ENCODE results near the gene CEP164. TPM values are rescaled to one million over a fixed set of nuclear protein-coding genes. Genes with fewer than 3 reads are reported as not detected.

CEP164 gene
- 17.2 TPM for total RNA-seq

DNA sequence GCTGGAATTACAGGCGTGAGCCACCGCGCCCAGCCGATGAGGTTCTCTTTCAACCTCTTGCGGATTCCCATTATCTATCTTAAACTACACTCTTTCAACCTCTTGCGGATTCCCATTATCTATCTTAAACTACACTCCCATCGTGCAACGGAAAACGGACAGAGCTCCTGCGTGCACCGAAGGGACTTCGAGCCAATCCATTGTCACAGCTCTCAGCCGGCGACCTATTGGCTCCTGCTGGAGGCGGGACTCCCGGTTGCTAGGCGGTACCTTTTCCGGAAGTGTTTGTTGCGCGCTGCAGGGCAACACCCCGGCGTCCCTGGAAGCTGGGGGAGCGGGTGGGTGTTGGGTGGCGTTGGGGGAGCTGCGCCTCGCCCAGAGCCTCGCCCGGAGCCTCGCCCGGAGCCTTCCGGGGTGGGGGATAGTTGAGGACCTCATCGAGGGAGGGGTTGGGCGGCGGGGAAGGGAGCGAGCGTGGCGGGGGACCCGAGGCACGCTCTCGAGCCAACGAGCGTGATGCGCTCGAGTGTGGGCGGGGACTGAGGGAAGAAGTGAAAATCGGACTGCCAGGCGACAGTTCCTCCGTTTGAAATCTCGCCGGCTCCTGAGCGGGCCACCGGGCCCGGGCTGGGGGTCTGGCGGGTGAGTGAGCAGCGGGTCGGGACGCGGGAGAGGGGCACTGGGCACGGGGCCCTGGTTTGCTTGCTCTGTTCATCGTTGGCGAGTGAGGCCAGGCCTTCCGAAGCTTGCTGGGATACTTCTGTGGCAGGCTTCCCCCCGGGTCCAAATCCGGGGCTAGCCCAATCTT, at the start of gene CEP164:
Gene CEP164, plus strand, starts transcription at position 288 of the 808 bp plus-strand sequence. CDS start 10,733 bp downstream, outside the sequence.
- DNase-seq (ENCODE audit: low read depth in 2 of 3, low spot score in 2 of 3) = peak; percentile 76 to 96 (median 92)

DNA sequence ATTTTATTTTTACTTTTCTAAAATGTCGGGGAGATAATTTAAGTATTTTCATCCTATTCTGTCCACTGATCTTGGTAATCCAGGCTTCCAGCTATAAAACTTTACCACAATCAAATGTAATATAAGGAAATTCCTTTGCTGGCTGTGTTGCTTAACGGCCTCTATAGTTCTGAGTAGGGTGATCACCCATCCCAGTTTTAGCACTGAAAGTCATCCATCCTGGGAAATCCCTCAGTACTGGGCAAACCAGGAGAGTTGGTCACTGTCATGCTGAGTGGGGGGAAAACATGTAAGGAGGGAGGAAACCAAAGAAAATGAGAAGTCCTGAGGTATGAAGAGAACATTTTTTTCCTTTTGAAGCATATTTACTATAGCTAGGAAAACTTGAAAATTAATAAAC, 49.3 kb upstream of the CEP164 start:
- no peak for DNase-seq (ENCODE audit: low read depth in 2 of 3, low spot score in 2 of 3)

DNA sequence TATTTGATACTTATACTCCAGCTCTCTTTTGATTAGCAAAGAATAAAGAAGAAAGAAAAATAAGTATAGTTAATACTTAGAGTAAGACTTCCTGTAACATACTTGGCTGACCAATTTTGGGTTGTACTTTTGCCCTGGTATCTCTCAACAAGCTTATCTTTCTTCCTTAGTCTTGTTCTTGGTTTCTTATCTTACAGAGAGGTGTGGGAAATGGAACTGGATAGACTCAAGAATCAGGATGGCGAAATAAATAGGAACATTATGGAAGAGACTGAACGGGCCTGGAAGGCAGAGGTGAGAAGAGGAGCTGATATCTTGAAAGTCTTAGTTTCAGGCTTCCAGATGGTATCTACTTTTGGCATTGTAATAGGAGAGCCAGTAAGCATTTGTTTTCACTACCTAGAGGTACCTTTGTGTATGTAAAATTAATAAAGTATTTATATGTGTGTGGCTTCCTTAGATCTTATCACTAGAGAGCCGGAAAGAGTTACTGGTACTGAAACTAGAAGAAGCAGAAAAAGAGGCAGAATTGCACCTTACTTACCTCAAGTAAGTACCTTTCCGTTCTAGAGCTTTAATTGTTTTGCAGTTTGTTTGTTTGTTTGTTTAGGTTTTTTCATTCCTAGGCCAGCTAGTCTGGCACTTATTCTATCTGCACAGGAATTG, 47.8 kb upstream of the CEP164 start:
- no peak for DNase-seq (ENCODE audit: low read depth in 2 of 3, low spot score in 2 of 3)

DNA sequence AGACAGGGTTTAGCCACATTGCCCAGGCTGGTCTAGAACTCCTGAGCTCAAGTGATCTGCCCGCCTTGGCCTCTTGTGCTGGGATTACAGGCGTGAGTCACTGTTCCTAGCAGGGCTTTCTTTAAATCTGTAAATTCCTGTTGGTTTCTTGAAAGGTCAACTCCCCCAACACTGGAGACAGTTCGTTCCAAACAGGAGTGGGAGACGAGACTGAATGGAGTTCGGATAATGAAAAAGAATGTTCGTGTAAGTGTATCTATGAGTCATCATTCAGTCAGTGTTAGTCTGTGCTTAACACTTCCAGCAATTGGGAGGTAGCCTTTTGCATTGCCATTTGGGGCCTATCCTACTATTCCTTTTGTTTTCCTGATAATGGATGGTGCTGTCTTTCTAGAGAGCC, 46.5 kb upstream of the CEP164 start:
- no peak for DNase-seq (ENCODE audit: low read depth in 2 of 3, low spot score in 2 of 3)

DNA sequence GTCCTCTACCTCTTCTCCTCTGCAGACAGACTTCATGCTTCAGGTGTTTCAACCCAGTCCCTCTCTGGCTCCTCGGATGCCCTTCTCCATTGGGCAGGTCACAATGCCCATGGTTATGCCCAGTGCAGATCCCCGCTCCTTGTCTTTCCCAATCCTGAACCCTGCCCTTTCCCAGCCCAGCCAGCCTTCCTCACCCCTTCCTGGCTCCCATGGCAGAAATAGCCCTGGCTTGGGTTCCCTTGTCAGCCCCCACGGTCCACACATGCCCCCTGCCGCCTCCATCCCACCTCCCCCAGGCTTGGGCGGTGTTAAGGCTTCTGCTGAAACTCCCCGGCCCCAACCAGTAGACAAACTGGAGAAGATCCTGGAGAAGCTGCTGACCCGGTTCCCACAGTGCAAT, 45.8 kb upstream of the CEP164 start:
- DNase-seq (ENCODE audit: low read depth in 2 of 3, low spot score in 2 of 3) = no peak

DNA sequence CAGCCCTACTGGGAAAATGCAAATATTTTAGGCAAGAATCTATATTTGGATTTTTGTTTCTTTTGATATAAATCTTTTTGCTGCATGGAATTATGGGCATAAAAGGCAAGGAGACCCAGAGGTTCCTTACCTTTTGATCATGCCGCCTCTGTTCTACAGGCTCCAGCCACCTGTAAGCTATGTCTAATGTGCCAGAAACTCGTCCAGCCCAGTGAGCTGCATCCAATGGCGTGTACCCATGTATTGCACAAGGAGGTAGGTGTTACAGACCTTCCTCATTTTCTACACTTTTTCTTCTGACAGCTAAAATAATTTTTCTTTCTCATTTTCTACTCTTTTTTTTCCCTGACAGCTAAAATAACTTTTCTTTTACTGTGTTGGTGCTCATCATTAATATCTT, 44.7 kb upstream of the CEP164 start:
- DNase-seq (ENCODE audit: low read depth in 2 of 3, low spot score in 2 of 3) = no peak

DNA sequence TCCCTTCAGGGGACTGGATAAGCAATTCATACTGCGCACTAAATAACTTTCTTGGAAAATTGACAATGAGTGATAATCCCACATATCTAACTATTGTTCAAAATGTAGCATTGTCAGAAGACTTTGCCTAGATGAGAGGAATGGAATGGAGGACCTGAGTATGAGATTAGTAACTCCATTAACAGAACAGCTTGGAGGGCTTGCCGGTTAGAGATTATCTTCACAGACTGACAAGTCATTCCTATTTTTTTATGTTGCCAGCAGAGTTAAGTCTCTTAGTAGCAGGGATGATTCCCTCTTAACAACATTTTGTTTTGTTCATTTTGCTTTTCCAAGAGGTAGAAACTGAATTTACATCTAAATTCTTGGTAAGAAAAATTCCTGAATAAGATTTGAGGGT, 43.6 kb upstream of the CEP164 start:
- no peak for DNase-seq (ENCODE audit: low read depth in 2 of 3, low spot score in 2 of 3)

DNA sequence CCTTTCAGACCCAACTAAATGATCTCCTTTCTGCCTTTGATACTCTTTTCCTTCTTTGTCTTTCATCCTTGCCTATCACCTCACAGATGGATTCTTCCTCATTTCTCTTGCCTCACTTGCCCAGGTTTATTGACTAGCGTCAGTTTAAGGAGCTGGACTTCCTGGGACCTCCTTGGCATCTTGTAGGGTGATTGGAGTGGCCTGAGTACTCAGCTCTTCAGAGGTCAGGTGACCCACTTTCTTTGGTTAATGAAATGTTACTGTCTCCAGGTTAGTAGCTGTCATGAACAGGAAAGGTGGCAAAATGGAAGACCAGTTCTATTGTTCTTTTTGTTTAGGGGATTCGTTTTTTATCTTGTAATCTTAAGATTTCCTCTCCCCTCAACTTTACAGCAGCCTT, 41.1 kb upstream of the CEP164 start:
- DNase-seq (ENCODE audit: low read depth in 2 of 3, low spot score in 2 of 3) = no peak

DNA sequence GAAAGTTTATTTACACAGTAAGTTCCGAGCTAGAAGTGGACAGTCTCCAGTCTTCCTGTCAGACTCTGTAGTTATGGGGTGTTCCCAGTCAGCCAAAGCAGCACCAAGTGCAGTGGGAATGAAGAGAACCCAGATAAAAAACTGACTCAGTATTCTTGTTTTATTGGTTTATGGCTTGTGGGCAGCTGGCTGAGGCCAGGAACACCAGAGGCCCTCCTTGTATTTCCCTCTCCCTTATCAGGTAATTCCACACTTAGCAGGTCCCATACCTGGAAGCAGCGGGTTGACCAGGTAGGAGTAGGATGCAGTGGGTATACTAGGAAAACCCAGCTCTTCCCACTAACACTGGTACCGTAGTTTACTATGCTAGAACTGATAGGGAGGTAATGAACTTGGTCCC, 40.0 kb upstream of the CEP164 start:
- DNase-seq (ENCODE audit: low read depth in 2 of 3, low spot score in 2 of 3) = no peak

DNA sequence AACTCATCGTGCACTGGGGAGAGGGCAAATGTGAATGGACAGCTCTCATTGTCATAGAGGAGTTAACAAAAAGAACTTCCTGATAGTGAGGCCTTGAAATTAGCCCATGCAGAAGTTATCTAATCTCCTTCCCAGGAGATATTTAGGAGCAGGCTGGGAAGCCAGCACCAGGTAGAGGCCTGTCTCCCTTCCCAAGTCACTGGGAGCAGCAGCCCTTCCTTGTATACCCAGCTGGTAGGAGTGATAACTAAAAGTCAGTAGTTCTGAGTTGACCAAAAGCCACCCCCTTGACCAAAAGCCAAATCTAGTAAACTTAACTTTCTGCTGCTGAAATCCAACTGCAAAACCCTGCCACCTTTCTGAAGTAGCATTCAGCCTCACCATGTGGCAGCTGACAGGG, 37.9 kb upstream of the CEP164 start:
- DNase-seq (ENCODE audit: low read depth in 2 of 3, low spot score in 2 of 3) = no peak

DNA sequence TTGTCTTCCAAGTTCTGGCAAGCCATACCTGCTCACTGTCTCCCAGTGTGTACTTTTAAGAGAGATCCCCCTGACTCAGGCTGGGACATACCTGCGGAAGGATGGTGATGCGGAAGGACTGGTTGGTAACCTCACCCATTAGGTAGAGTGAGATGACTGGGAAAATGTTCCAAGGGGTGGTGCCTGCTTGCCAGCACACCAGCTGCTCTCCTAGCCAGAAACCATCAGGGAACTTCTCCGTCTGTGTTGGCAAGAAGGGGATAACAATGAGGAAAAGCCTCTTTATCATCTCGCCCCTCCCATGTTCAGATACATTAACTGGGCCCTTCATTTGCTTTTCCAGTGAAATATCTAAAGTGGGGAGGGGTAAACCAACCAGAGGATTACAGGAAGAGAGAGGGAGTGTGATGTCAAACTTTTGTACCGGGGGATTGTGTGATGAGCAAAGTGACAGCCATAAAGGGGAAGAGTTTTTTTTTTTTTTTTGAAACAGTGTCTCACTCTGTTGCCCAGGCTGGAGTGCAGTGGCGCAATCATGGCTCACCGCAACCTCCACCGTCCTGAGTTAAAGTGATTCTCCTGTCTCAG, 36.8 kb upstream of the CEP164 start, which contains the start of gene BACE1-AS:
Gene BACE1-AS, plus strand, starts transcription at position 538 of the 588 bp plus-strand sequence.
- no peak for DNase-seq (ENCODE audit: low read depth in 2 of 3, low spot score in 2 of 3)

DNA sequence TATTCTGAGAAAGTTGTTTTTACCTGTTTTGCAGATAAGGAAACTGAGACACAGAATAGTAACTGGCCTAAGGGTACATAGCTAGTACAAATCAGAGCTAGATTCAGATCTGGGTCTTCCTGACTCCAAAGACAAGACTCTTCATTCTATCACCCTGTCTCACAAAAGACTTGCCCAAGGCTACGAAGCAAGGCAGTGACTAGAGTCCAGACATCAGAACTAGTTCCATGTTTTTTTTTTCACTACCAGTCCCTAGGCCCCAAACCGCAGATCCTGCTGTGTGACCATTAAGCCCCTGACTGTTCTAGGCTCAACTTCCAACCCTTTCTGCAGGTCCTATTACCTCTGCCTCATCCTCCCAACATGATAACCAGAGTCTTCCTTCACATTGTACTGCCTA, 35.0 kb upstream of the CEP164 start:
- DNase-seq (ENCODE audit: low read depth in 2 of 3, low spot score in 2 of 3) = no peak

DNA sequence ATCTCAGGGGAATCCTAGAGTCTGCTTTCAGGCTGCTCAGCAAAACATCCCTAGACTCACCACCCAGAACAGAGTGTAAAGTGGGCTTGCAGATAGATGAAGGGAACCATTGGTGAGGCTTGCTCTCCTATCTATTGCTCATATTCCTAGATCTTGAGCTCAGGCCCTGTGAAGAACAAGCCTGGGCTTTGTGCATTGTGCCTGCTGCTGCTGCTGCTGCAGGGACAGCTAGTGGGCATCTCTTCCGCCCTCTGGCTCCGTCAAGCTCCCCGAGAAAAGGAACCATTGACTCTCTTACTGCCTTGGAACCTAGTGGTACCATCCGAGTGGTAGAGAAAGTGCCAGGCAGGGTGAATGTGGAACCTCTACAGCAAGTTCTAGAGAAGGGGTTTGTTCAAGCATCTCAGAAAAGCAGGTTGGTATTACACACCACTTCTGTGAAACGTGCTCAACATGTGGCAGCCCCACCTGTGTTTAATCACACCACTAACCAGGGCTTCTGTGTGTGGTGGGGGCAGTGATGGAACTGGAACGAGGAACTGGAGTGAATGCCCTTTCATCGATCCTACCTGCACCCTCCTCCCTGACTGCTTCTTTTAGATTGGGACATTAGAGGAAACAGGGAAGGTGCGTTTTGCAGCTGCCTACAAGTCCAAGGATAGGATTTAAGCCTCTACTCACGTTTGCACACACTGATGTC, 32.1 kb upstream of the CEP164 start:
- DNase-seq (ENCODE audit: low read depth in 2 of 3, low spot score in 2 of 3) = no peak

DNA sequence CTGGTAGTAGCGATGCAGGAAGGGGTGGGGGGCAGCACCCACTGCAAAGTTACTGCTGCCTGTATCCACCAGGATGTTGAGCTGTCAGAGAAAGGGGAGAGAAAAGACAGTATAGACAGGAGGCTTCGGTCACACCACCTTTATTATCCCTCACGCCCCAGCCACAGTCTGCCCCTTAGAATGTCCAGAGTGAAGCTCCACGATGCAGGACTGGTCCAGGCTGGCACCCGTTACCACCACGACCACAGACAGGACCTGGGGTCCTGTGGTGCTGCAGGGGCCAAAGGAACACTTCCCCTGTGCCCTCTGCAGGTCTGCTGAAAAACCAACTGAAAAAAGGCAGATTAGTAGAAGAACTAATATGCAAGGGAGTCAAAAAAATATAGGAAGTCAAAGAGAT, 30.8 kb upstream of the CEP164 start:
- DNase-seq (ENCODE audit: low read depth in 2 of 3, low spot score in 2 of 3) = no peak

DNA sequence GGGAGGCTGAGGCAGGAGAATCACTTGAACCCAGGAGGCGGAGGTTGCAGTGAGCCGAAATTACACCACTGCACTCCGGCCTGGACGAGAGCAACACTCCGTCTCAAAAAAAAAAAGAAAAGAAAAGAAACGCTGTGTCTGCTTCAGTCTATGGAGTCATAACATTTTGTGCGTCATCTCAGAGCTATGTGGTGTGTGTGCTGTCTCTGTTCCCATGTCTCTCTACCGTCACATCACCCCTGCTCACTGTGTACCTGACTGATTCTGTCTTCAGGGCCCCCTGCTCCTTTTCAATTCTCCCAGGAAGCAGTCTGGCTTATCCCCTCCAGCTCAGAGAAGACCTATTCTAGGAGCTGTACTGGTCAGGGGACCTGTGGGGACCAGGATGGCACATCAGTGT, 29.5 kb upstream of the CEP164 start:
- no peak for DNase-seq (ENCODE audit: low read depth in 2 of 3, low spot score in 2 of 3)

DNA sequence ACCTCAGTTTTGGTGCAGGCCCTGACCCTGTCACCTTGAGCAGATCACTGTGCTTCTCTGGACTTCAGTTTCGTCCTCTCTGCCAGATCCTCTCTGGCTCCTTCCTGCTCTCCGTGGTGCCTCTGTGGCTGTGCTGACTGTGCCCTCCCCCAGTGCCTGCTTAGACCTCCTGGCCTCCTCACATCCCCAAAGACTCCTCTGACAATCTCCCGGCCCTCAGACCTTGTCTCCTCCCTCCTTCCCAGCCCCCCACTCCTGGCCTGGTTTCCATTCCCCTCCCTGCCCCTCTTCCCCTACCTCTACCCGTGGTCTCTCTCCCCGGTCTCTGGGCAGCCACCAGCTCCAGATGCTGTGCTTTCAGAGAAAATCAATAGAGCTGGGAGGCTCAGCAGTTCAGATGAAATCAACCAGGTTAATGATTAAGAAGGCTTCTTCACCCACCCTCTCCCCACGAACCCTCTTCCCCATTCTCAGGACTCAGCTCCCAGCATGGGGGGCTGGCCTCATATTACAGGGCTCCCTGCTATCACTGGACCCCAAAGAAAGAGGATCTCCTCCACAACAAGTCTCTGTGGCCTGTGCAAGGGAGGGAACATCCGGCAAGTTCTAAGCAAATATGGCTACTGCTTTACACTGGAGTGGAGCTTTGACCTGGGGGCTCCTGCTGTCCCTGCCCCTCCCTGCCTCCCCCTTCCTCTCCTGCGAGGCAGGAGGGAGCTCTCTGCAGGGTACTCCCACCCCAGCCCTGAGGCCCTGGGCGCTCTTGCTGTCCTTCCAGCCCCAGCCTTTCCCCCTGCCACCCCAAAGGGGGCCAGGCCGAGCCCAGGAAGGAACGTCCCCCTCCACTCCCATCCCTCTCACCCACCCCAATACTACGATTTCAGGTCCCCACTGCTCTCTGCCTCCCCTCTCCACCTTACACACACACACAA, 28.0 kb upstream of the CEP164 start:
- DNase-seq (ENCODE audit: low read depth in 2 of 3, low spot score in 2 of 3) = no peak

DNA sequence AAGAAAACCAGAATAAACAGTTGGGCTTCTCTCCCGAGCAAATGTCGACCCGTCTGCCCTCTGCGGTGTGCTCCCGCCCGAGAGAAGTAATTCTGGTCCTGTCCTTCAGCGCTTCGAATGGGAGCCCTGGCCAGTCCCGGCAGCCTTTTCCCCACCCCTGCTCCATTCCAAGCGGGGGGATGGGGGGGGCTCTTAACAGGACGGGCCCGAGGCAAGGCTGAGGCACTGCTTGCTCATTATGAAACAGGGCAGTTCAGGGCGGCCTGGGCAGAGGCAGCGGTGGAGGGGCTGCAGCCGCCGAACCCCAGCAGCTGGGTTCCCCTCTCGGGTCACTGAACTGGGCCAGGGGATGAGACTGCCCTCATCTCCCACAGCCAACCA, 27.4 kb upstream of the CEP164 start:
- no peak for DNase-seq (ENCODE audit: low read depth in 2 of 3, low spot score in 2 of 3)

DNA sequence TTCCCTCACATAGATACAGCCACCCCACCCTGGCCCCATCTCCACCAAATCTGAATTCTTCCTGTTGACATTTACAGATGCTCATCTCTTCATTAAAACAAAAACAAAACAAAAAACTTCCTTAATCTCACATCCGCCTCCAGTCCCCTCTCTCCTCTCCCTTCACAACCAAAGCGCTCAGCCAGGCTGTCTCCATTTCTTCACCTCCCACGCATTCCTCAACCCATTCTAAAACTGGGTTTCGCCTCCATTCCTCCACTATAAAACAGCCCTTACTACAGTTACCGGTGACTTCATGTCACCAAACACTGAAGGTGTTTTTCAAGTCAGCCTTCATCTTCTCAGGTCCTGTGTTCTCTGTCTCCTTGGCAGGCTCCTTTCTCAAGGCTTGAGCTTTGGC, 26.9 kb upstream of the CEP164 start:
- DNase-seq (ENCODE audit: low read depth in 2 of 3, low spot score in 2 of 3) = no peak

DNA sequence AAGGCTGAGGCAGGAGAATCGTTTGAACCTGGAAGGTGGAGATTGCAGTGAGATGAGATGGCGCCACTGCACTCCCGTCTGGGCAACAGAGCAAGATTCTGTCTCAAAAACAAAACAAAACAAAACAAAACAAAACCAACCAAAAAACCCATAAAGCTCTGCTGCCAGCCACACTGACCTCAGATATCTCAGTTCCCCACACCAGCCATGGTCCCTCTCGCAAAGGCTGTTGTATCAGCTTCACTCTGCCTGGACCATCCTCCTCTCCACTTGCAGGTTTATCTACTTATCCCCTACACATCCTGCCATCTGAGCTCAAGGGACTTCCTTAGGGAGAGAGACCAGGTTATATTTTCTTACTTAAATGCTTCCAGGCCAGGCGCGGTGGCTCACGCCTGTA, 25.4 kb upstream of the CEP164 start:
- no peak for DNase-seq (ENCODE audit: low read depth in 2 of 3, low spot score in 2 of 3)

DNA sequence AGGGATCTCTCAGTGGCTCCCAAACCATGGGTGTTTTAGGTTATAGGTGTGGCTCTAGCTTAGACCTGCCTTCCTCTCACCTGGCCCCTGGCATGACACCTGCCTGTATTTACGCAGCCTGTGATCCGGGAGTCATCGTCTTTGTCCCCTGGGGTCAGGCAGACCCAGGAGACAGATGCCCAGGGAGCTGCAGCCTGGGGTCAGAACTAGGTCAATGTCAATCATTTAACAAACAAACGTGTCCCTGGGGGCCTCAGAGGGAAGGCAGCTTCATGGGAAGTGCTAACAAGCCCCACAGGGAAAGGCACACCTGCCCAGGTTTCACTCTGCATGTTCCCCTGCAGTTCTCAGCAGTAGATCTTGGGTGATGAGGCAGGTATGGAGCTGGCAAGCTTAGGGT, 24.6 kb upstream of the CEP164 start:
- no peak for DNase-seq (ENCODE audit: low read depth in 2 of 3, low spot score in 2 of 3)
